Loucy (cell line): ENCODE data around the gene GDPD5.

ENCODE experiments used
- H2AFZ ChIP-seq: fragments of 200-600 bp; sonication (generic); 2 replicates; pipeline ENCODE4 v1.6.0; 2016; ENCODE audit warnings: antibody characterized with exemption, mild to moderate bottlenecking, low read length, moderate library complexity
- H3F3A ChIP-seq: fragments of 200-600 bp; 2 replicates; pipeline ENCODE4 v1.6.0; 2016; ENCODE audit warnings: antibody characterized with exemption, low read depth, mild to moderate bottlenecking
- H3K27me3 ChIP-seq: fragments of 200-600 bp; sonication (generic); 2 replicates; pipeline ENCODE4 v1.6.1; 2014; ENCODE audit warnings: low read length, mild to moderate bottlenecking; ENCODE audit not compliant: insufficient read depth, poor library complexity, severe bottlenecking
- H3K36me3 ChIP-seq: fragments of 200-600 bp; sonication (generic); 2 replicates; pipeline ENCODE4 v1.6.1; 2016; ENCODE audit warnings: low read length; ENCODE audit not compliant: insufficient read depth
- H3K4me1 ChIP-seq: fragments of 200-600 bp; sonication (generic); 2 replicates; pipeline ENCODE4 v1.5.1; 2014; ENCODE audit warnings: low read length, mild to moderate bottlenecking; ENCODE audit not compliant: insufficient read depth, poor library complexity, severe bottlenecking
- H3K4me2 ChIP-seq: fragments of 200-600 bp; sonication (generic); 2 replicates; pipeline ENCODE4 v1.6.0; 2014; ENCODE audit warnings: antibody characterized with exemption, low read length, low read depth, mild to moderate bottlenecking; ENCODE audit not compliant: poor library complexity, severe bottlenecking
- H3K4me3 ChIP-seq: fragments of 200-600 bp; sonication (generic); 2 replicates; pipeline ENCODE4 v1.5.1; 2014; ENCODE audit warnings: low read length, mild to moderate bottlenecking, mixed read lengths; ENCODE audit not compliant: poor library complexity, severe bottlenecking
- H3K79me2 ChIP-seq: fragments of 200-600 bp; sonication (generic); 2 replicates; pipeline ENCODE4 v1.6.1; 2014; ENCODE audit warnings: low read length; ENCODE audit not compliant: insufficient read depth
- H3K9ac ChIP-seq: fragments of 200-600 bp; sonication (generic); 2 replicates; pipeline ENCODE4 v1.6.0; 2014; ENCODE audit warnings: mild to moderate bottlenecking, low read depth, low read length, moderate library complexity; ENCODE audit not compliant: poor library complexity, severe bottlenecking
- H3K9me2 ChIP-seq: fragments of 200-600 bp; sonication (generic); replicated peaks from 2 replicates; pipeline ENCODE4 v1.6.1; 2016; ENCODE audit warnings: low read depth, low read length, mixed read lengths
- H3K9me3 ChIP-seq: fragments of 200-600 bp; sonication (generic); 2 replicates; pipeline ENCODE4 v1.6.1; 2014; ENCODE audit warnings: mild to moderate bottlenecking, antibody characterized with exemption, low read length, low read depth; ENCODE audit not compliant: insufficient read depth
- H4K20me1 ChIP-seq: fragments of 200-600 bp; sonication (generic); 2 replicates; pipeline ENCODE4 v1.6.0; 2014; ENCODE audit warnings: antibody characterized with exemption, low read length, mild to moderate bottlenecking; ENCODE audit not compliant: insufficient read depth, poor library complexity, severe bottlenecking
- EZH2phosphoT487 ChIP-seq: fragments of 200-600 bp; IDR thresholded peaks from 2 replicates; pipeline ENCODE4 v1.6.1; 2018; ENCODE audit warnings: antibody characterized with exemption, mild to moderate bottlenecking, moderate library complexity, borderline replicate concordance
- TF ChIP-seq, protein P1 (sequence below): fragments of 200-600 bp; sonication (generic); conservative IDR thresholded peaks from 2 replicates; pipeline ENCODE4 v1.5.1; 2014; ENCODE audit warnings: mild to moderate bottlenecking, antibody characterized with exemption, low read length

The GDPD5 gene

DNA sequence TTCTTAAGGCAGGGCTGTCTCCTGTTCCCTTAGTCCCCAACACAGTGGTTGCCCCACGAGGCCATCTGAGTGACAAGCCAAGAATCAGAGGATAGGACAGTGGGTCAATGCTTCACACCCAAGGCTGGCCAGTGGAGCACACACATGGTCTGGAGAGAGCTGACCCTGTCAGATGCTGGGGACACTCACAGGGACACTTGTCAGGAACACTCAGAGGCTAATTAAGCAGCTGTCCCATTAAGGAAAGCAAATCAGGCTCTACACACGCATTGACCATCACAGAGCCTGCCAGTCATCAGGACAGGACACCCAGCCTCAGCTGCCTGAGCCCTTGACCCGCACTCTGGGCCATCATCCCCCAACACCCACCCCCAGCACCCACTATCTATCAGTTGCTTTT is 18.2 kb downstream of the GDPD5 start:
- H3K9me3 ChIP-seq, result no peaks in the 10 kb centered on the region
- no peak overlapping the region for H2AFZ ChIP-seq
- no peak overlapping the region for H3K4me3 ChIP-seq
- H3F3A ChIP-seq, result no peaks in the 10 kb centered on the region
- peaks cover 6% of the 10 kb centered on the region for H3K4me1 ChIP-seq
- no peaks in the 10 kb centered on the region for H4K20me1 ChIP-seq
- no peaks in the 10 kb centered on the region for H3K27me3 ChIP-seq
- H3K9ac ChIP-seq, result no peak overlapping the region
- H3K4me2 ChIP-seq, result no peak overlapping the region
- no peaks in the 10 kb centered on the region for H3K36me3 ChIP-seq
- TF ChIP-seq, protein P1, sequence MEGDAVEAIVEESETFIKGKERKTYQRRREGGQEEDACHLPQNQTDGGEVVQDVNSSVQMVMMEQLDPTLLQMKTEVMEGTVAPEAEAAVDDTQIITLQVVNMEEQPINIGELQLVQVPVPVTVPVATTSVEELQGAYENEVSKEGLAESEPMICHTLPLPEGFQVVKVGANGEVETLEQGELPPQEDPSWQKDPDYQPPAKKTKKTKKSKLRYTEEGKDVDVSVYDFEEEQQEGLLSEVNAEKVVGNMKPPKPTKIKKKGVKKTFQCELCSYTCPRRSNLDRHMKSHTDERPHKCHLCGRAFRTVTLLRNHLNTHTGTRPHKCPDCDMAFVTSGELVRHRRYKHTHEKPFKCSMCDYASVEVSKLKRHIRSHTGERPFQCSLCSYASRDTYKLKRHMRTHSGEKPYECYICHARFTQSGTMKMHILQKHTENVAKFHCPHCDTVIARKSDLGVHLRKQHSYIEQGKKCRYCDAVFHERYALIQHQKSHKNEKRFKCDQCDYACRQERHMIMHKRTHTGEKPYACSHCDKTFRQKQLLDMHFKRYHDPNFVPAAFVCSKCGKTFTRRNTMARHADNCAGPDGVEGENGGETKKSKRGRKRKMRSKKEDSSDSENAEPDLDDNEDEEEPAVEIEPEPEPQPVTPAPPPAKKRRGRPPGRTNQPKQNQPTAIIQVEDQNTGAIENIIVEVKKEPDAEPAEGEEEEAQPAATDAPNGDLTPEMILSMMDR, result no peak
- no peak for TF ChIP-seq EZH2phosphoT487
- H3K79me2 ChIP-seq, result no peaks in the 10 kb centered on the region
- no peaks in the 10 kb centered on the region for H3K9me2 ChIP-seq

DNA sequence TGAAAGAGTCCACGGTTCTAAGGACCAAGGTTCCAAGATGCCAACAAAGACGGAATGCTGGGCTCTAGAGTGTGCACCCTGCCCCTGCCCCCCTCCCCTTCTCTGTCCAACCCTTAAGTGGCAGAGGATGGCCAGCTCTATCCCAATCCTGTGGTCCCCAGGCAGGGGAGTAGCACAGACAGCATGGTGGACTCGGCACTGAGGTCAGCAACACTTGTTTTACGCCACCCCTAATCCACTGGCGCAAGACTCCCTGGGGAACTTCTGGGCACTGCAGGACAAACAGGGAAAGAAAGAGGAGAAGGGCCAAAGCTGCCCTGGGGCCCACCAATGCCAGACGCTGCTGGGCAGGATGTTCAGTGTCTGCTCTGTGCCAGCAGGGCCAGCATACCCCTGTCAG is 18.9 kb downstream of the GDPD5 start:
- Histone ChIP-seq H3K9ac (no peak overlapping the region), H3K9me2 (no peaks in the 10 kb centered on the region), H2AFZ (no peak overlapping the region), H3F3A (no peaks in the 10 kb centered on the region), H3K4me2 (no peak overlapping the region), H3K9me3 (no peaks in the 10 kb centered on the region), H3K27me3 (no peaks in the 10 kb centered on the region), H3K36me3 (no peaks in the 10 kb centered on the region), H3K4me3 (no peak overlapping the region), H3K79me2 (no peaks in the 10 kb centered on the region), H3K4me1 (peaks cover 6% of the 10 kb centered on the region), H4K20me1 (no peaks in the 10 kb centered on the region)
- TF ChIP-seq EZH2phosphoT487, result no peak
- TF ChIP-seq, protein P1, result no peak

DNA sequence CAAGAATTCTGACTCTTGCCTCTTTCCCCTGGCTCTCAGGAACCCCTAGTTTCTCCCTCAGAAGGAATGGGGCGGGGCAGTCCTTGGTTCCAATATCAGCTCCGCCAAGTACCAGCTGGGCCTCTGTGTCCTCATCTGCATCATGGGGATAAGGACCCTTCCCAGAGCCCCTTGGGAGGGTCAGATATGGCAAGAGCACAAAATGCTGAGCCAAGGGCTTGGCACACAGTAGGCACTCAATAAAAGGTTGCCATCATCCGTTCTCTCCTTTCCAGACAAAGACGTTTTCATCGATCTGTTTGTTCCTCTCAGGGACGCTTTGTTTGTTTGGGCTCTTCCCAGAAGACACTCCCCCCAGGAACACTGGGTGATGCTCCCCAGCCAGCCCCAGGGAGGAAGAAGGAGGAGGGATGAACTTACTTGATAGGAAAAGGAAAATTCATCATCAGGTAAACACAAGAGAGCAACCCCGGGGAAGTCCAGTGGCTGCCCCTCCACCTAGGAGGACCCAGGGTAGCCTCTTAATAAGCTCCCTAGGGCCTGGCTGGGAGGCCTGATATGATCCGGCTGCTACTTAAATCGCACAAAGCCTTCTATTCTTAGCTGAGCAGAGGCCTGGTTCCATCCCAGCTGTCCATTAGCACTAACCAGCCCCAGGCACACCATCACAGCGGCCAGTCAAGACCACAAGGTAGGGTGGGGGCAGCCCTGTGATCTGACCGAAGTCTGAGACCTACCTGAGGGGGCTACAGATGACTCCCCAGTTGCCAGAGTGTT is 19.6 kb downstream of the GDPD5 start:
- H3K9me2 ChIP-seq, result no peaks in the 10 kb centered on the region
- no peaks in the 10 kb centered on the region for H3K27me3 ChIP-seq
- H3K79me2 ChIP-seq, result no peaks in the 10 kb centered on the region
- H2AFZ ChIP-seq, result no peak overlapping the region
- no peaks in the 10 kb centered on the region for H3F3A ChIP-seq
- H3K36me3 ChIP-seq, result no peaks in the 10 kb centered on the region
- no peak overlapping the region for H3K4me2 ChIP-seq
- no peak overlapping the region for H3K9ac ChIP-seq
- H3K4me1 ChIP-seq, result peaks cover 6% of the 10 kb centered on the region
- no peaks in the 10 kb centered on the region for H3K9me3 ChIP-seq
- H4K20me1 ChIP-seq, result no peaks in the 10 kb centered on the region
- TF ChIP-seq, protein P1, result no peak
- no peak for TF ChIP-seq EZH2phosphoT487
- no peak overlapping the region for H3K4me3 ChIP-seq
